ENCODE results near the gene COPS8. TPM values are rescaled to one million over a fixed set of nuclear protein-coding genes. Genes with fewer than 3 reads are reported as not detected.

COPS8 gene
- total and polyA plus RNA-seq, 7 donors: 77.1 to 427 (median 190) TPM

DNA sequence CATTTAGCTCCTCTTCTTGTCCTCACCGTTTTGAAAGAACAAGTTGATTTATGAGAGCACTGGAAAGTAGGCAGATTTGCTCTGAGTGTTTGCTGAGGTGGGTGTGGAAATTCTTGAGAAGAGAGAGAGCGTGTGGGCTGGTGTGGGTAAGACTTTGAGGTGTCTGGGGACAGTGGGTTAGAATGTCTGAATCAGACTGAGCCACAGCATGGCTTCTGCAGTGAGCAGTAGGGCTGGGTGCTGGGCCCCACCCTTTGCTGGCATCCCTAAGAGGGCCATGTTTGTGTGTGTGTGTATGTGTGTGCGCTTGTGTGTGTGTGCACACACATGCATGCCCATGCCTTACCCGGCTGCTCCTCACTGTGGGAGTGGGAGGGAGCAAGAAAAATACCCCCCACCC, 63.7 kb downstream of the COPS8 start:
- no peaks in the 10 kb centered on the region for H3K4me1 ChIP-seq
- H3K4me3 ChIP-seq: no peak overlapping the region
- H3K27ac ChIP-seq: no peak overlapping the region
- no peaks in the 10 kb centered on the region for H3K27me3 ChIP-seq (ENCODE audit: insufficient read depth in 3 of 3, low read length in 2 of 3)
- TF ChIP-seq, protein P1, sequence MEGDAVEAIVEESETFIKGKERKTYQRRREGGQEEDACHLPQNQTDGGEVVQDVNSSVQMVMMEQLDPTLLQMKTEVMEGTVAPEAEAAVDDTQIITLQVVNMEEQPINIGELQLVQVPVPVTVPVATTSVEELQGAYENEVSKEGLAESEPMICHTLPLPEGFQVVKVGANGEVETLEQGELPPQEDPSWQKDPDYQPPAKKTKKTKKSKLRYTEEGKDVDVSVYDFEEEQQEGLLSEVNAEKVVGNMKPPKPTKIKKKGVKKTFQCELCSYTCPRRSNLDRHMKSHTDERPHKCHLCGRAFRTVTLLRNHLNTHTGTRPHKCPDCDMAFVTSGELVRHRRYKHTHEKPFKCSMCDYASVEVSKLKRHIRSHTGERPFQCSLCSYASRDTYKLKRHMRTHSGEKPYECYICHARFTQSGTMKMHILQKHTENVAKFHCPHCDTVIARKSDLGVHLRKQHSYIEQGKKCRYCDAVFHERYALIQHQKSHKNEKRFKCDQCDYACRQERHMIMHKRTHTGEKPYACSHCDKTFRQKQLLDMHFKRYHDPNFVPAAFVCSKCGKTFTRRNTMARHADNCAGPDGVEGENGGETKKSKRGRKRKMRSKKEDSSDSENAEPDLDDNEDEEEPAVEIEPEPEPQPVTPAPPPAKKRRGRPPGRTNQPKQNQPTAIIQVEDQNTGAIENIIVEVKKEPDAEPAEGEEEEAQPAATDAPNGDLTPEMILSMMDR (IDR thresholded peaks at IDR 0.05): no peak
- DNase-seq (no peak), ATAC-seq (peak in 3 of 4 donors; percentile 39 to 48 (median 39))
- H3K9me3 ChIP-seq: peaks cover 20% of the 10 kb centered on the region
- WGBS, 3 donors: 73 to 79% (median 73%) methylated on average over 4 of the region's 4 CpGs
- no peaks in the 10 kb centered on the region for H3K36me3 ChIP-seq (ENCODE audit: insufficient read depth in 1 of 2, low read depth in 1 of 2)
- intact Hi-C loops (cut with DNase I): no loop called here

Data from psoas muscle (tissue), 8 donors.